OCI-LY3 (cell line): ENCODE data around the gene MDK.
"Not testable (repeated sequence)": the region's sequence is repeated elsewhere in the genome, so short reads cannot be mapped to it uniquely, and the experiment has no call there.

Source experiments
- H2AFZ ChIP-seq: fragments of 200-600, 300-600 bp; shearing (Covaris generic); 2 replicates; pipeline ENCODE4 v1.6.0; 2014; ENCODE audit warnings: antibody characterized with exemption, low read depth, low read length
- H3K27ac ChIP-seq: fragments of 200-600, 300-600 bp; sonication (generic); 2 replicates; pipeline ENCODE4 v1.5.1; 2014; ENCODE audit warnings: mild to moderate bottlenecking, low read length, moderate library complexity, mixed read lengths
- H3K27me3 ChIP-seq: fragments of 200-600, 300-600 bp; sonication (generic); 2 replicates; pipeline ENCODE4 v1.6.1; 2014; ENCODE audit warnings: low read depth, low read length, mixed read lengths
- H3K36me3 ChIP-seq: fragments of 200-600, 300-600 bp; sonication (generic); replicated peaks from 2 replicates; pipeline ENCODE3; 2014; ENCODE audit warnings: low read depth, low read length, mixed read lengths
- H3K4me1 ChIP-seq: fragments of 300-600, 200-600 bp; sonication (generic); 2 replicates; pipeline ENCODE4 v1.6.1; 2014; ENCODE audit warnings: low read length, mixed read lengths
- H3K4me2 ChIP-seq: fragments of 200-600, 300-600 bp; sonication (generic); 2 replicates; pipeline ENCODE4 v1.6.1; 2014; ENCODE audit warnings: low read length, mixed read lengths
- H3K4me3 ChIP-seq: fragments of 300-600, 200-600 bp; sonication (generic); 2 replicates; pipeline ENCODE4 v1.5.1; 2014; ENCODE audit warnings: antibody characterized with exemption, mild to moderate bottlenecking, low read length, moderate library complexity
- H3K79me2 ChIP-seq: fragments of 300-600, 200-600 bp; shearing (Covaris generic); 2 replicates; pipeline ENCODE4 v1.6.1; 2014; ENCODE audit warnings: mild to moderate bottlenecking, low read length, mixed read lengths
- H3K9ac ChIP-seq: fragments of 300-600, 200-600 bp; shearing (Covaris generic); 2 replicates; pipeline ENCODE4 v1.6.0; 2014; ENCODE audit warnings: mild to moderate bottlenecking, low read length, moderate library complexity
- H3K9me3 ChIP-seq: fragments of 200-600, 300-600 bp; shearing (Covaris generic); 2 replicates; pipeline ENCODE4 v1.6.1; 2014; ENCODE audit warnings: low read length, mixed read lengths; ENCODE audit not compliant: insufficient read depth
- H4K20me1 ChIP-seq: fragments of 200-600, 300-600 bp; sonication (generic); 2 replicates; pipeline ENCODE4 v1.6.1; 2016; ENCODE audit warnings: low read length, mixed read lengths; ENCODE audit not compliant: insufficient read depth
- CTCF ChIP-seq: fragments of 200-600, 300-600 bp; sonication (generic); IDR thresholded peaks from 2 replicates; pipeline ENCODE4 v1.5.1; 2014; ENCODE audit warnings: antibody characterized with exemption, low read length, low read depth
- EZH2phosphoT487 ChIP-seq: fragments of 200-600 bp; shearing (Covaris generic); IDR thresholded peaks from 2 replicates; pipeline ENCODE4 v1.6.1; 2018; ENCODE audit warnings: antibody characterized with exemption, mixed run types, low read depth

The MDK gene

GRCh38 chr11:46378811-46379481, 2.5 kb upstream of the MDK start:
- Histone ChIP-seq H4K20me1 (no peaks in the 10 kb centered on the region), H3K9ac (no peak overlapping the region), H3K36me3 (peaks cover 3% of the 10 kb centered on the region), H3K9me3 (no peaks in the 10 kb centered on the region), H3K27ac (no peak overlapping the region), H2AFZ (no peak overlapping the region), H3K4me2 (no peak overlapping the region), H3K27me3 (no peaks in the 10 kb centered on the region), H3K4me3 (no peak overlapping the region), H3K79me2 (no peaks in the 10 kb centered on the region), H3K4me1 (peaks cover 3% of the 10 kb centered on the region; the same call in 1 of the 2 replicates)
- TF ChIP-seq EZH2phosphoT487 (no peak), CTCF (no peak)

GRCh38 chr11:46379482-46380293, 1.8 kb upstream of the MDK start:
- H3K9ac ChIP-seq, H3K4me1 ChIP-seq, H3K36me3 ChIP-seq, H3K27me3 ChIP-seq, H3K27ac ChIP-seq, H2AFZ ChIP-seq, H3K4me2 ChIP-seq, H3K9me3 ChIP-seq, H3K4me3 ChIP-seq, H3K79me2 ChIP-seq, H4K20me1 ChIP-seq: not testable (repeated sequence)

- peak overlapping the region; percentile 88 for H3K4me3 ChIP-seq
- H2AFZ ChIP-seq, result no peak overlapping the region
- no peaks in the 10 kb centered on the region for H3K9me3 ChIP-seq
- H4K20me1 ChIP-seq, result no peaks in the 10 kb centered on the region
- H3K9ac ChIP-seq, result peak overlapping the region; percentile 70
- peaks cover 3% of the 10 kb centered on the region for H3K36me3 ChIP-seq
- peak overlapping the region; percentile 98 for H3K4me2 ChIP-seq
- H3K79me2 ChIP-seq, result no peaks in the 10 kb centered on the region
- H3K4me1 ChIP-seq, result peaks cover 3% of the 10 kb centered on the region; the same call in 1 of the 2 replicates
- TF ChIP-seq CTCF, result no peak
- no peak for TF ChIP-seq EZH2phosphoT487
- no peak overlapping the region for H3K27ac ChIP-seq
- no peaks in the 10 kb centered on the region for H3K27me3 ChIP-seq
Measured at GRCh38 chr11:46380340-46381047, 975 bp upstream of the MDK start.

GRCh38 chr11:46381819-46382645, 563 bp downstream of the MDK start:
- Histone ChIP-seq H3K9me3 (no peaks in the 10 kb centered on the region), H3K9ac (peak overlapping the region; percentile 64), H2AFZ (peak overlapping the region; percentile 20; the same call in 1 of the 2 replicates), H3K27ac (no peak overlapping the region), H3K79me2 (no peaks in the 10 kb centered on the region), H3K36me3 (peaks cover 3% of the 10 kb centered on the region), H3K4me2 (peak overlapping the region; percentile 89), H4K20me1 (no peaks in the 10 kb centered on the region), H3K27me3 (no peaks in the 10 kb centered on the region), H3K4me3 (peak overlapping the region; percentile 88), H3K4me1 (peaks cover 3% of the 10 kb centered on the region; the same call in 1 of the 2 replicates)
- no peak for TF ChIP-seq EZH2phosphoT487
- TF ChIP-seq CTCF, result no peak
